Fibroblast of skin of left quadriceps (primary cell): ENCODE results near the gene DOCK1.

Source experiments
- DNase-seq, 2 experiments: peaks; one replicate each; pipeline ENCODE4 v3.0.0-alpha.2; 2013; ENCODE audit warnings: low read depth in 2 of 2

Gene DOCK1

DNA sequence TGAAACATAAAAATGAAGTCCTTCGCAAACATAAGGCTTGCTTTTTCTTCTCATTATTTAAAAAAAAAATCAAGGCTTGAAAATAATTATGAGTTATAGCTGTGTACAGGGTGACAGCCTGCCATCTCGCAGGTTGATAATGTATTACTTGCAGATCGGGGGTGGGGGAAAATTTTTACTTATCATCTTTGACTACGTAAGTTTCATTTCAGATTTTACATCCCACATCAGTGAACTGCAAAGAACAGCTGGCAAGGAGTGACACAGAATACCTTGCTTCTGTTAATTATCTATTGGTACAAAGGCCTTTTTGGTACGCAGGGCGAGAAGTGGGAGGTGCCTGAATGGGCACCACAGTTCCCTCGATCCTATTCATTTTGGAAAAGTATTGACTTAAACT, 232.2 kb downstream of the DOCK1 start:
- DNase-seq, result no peak

GRCh38 chr10:127142136-127142535, 236.9 kb downstream of the DOCK1 start:
- no peak for DNase-seq

DNA sequence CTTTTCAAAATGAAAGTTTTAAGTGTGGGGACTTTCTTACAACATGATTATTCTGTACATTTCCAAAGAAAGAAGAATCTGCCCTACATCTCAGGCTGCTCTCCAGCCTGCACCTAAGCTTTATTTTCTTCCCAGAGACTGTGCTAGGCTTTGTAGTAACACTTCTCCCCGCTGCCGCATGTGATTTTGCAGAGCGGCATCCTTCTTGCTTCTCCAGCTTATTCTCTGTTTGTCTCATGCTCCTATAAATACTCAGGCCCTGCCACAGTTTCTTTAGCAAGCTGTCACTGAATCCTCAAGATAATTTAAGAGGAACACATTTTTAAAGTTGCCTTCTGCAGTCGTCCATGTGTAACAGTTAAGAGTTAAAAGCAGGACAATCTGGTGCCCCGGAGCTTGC, 237.6 kb downstream of the DOCK1 start:
- DNase-seq, result no peak

DNA sequence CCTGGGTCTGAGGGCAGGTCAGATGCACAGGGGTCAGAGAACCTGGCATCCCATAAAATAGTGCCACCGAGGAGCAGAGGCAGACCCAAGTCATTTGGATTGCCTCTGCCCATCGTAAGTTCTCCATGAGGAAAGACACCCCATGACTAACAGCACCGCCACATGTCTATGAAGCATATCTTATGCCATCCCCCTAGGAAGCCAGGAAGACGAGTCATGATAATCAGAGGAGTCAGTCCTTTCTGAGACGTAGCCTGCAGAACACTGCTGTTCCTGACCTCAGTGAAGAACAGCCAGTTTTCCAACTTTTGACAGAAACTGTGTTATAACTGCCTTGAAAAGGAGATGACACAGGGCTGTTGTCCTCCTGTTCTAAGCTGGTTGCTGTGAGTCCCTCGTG, 239.9 kb downstream of the DOCK1 start:
- peak; percentile 54 to 61 for DNase-seq

DNA sequence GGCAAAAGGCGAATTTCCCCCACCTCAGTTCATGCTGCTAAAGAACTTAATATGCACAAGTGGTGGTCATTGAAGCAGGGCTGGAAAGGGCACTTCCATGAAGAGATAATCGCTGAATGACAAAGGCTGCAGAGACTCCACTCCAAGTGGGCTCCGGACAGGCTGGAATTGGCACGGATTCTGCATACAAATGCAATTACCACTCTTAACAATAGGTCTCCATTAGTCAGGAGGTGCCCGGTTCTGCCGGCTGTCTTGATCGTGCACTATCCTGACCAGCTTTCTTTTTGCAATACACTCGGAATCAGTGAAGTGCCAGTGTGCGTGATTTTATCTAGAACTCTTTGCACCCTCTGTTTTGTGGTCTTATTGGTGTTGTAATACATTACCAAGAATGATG, 241.4 kb downstream of the DOCK1 start:
- DNase-seq, result no peak

GRCh38 chr10:127148066-127148932, 243.1 kb downstream of the DOCK1 start:
- DNase-seq, result peak; percentile 83 to 85

- DNase-seq, result peak; percentile 78 to 79
Observed at GRCh38 chr10:127148933-127149220, 243.6 kb downstream of the DOCK1 start.

DNA sequence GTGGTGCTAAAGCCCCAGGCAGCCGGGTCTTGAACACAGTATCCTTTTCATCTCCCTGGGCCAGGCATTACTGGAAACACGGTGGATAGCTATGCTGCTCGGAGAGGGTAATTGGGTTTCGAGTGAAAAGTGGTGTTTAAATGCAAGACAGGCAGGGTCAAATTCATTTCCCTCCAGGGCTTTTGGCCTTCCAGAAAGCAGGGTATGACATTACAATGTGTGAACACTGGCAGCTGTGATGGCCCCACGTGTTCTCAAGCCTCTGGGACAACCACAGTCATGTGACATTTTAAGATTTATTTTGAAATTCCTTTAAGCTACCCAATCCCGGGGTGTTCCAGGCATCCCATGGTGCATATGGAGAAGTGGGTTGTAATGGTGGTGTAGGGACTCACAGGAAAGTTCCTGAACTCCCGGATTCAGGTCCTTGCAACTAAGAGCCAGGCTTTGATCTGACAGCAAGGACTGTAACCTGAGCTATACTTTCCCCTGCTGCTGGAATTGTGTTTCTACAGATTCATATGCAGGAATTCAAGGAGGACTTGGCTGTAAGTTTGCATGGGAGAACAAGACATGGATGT, 244.4 kb downstream of the DOCK1 start:
- no peak for DNase-seq

DNA sequence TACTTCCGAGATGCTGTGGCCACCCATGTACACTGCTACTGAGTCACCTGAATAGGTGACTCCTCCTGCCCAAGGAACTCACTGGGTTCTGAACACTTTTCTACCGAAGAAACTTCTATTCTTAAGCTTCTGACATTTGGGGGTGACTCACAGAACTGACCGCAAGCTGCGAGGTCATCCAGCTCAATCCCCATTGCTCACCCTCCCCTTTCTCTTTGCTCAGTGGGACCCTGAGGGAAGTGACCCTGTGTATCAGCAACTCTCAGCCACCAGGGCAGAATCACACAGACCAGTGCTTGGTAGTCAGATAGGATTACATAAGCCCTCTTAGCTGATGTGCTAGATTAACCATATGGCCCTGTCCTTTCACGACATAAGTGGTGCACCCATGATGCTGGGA, 244.9 kb downstream of the DOCK1 start:
- DNase-seq, result no peak

GRCh38 chr10:127151541-127151940, 246.3 kb downstream of the DOCK1 start:
- DNase-seq, result no peak

GRCh38 chr10:127151981-127152699, 246.9 kb downstream of the DOCK1 start:
- no peak for DNase-seq

DNA sequence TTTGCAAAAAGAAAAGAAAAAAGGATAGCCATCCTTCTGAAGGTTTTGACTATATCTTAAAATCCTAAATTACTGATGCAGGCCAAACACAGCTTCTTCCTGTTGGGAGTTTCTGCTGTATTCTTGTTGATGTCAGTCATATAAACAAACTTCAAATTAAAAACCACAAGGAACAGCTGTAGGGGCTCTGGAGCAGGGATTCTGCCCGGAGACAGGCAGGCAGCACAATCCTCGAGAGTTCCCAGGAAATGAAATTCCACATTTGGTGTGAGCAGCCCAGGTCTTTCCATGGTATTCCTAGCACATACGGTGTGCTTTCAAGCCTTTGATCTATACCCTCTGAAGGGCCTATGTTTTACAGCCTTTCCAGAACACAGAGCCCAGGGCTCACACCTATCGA, 248.0 kb downstream of the DOCK1 start:
- DNase-seq, result peak in 1 of 2 experiments; percentile 17

DNA sequence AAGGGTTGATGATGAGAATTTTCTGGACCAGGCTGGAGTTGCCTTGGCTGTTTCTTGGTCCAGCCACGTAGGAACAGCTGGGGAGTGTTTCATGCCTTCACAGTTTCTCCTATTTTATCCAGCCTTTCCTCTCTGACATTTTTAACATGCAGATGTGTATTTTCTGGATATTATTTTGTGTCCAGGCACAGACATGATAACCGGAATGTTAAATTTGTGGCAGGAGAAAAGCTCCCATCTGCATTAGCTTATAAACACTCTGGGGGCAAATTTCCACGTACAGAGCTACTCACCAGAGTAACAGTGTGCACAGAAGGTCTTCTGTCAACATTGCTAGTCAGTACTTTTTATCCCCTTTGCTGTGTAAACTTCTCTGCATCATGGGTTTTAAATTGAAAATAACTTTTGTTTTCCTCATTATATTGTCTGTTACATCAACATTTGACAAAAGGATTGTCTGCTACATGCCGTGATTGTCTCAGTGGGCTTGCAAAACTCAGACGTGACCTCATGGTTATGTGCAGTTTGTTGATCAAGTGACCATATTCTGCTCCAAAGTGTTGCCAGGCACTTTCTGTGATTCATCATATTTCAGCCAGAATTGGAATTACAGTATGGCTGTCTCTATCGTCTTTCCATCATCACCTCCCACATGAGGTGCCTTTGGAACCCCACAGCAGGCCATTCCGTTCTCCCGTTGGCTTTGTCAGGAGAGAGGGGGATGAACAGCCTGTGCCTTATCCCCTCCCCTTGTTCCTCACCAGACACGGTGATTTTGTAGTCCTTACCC, 249.8 kb downstream of the DOCK1 start:
- no peak for DNase-seq

DNA sequence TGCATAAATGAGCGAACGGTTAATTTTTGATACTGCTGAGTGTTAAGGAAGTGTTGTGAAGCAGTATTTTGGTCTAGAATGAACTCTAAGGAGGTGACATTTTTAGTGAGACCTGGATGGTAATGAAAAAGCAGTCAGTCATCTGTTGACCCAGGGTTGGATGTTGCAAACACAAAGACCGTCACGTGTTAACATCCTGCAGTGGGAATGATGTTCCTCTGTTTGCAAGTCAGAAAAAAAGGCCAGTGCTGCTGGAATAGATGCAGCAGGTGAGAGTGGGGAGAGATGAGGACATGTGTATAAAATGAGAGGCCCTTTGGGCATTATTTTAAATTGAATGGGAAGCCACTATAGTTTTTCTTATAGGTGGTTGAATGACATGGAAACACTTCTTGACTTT, 251.9 kb downstream of the DOCK1 start:
- no peak for DNase-seq

- DNase-seq, result peak; percentile 42
Observed at GRCh38 chr10:127157506-127158200, 252.4 kb downstream of the DOCK1 start.

DNA sequence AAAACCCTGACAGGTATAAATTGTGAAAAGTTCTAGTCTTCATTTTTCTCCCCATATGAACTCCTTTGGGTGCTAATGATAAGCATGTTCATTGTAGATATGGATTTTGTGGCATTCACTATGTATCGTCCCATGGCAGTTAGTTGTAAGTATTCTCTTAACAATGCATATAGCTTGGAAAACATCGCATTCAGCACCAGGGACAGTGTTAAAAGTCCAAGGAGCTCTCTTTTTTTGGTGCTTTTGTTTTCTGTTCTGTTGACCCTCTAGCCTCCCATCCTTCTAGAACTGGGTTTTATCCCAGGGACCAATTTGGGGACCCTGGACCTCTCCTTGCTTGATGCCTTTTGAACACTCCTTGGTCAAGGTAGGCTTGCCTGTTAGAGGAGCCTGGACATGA, 253.4 kb downstream of the DOCK1 start:
- no peak for DNase-seq

DNA sequence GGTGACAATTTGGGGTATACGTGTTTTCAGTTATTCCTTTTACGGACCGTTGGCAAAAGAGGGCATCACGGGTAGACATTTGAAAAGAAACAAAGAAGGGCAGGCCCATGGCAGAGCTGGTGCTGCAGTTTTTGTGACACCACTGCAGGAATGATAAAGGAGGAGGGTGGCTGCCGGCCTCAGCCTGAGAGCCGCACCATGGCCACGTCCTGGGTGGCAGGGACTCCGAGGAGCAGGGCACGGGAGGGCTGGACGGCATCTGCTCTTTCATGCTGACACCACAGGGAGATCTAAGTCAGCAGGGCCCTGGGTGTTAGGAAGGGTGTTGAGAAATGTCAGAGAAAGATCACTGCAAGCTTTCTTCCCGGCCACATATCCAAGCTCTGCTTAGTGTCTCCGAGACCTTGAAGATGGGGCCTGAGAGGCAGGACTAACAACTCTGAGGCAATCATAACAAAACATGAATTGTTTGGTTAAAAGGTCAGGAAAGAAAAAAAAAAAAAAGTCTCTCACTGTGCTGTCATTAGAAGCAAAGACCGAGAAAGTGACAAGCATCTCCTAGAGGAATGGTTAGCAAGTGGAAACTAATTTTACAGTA, 254.5 kb downstream of the DOCK1 start:
- no peak for DNase-seq

DNA sequence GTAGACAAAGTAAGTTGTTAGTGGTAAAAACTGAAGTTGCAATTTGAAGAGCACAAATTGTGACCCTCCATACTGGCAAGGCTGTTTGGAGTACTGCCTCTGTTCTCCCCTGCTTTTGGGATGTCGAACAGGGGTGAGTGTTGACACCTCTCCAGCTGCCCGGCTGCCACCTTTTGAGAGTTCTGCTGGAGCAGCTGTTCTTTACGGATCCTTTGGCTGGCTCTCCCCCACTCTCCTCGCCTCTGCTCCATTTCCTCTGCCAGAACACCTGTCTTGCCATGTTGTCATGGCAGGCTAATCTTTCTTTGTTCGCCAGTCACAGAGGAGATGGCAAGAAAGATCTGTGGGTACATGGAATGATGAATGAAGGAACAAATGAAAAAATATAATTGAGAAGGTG, 256.3 kb downstream of the DOCK1 start:
- no peak for DNase-seq

- no peak for DNase-seq
Observed at GRCh38 chr10:127162841-127163240, 257.6 kb downstream of the DOCK1 start.

DNA sequence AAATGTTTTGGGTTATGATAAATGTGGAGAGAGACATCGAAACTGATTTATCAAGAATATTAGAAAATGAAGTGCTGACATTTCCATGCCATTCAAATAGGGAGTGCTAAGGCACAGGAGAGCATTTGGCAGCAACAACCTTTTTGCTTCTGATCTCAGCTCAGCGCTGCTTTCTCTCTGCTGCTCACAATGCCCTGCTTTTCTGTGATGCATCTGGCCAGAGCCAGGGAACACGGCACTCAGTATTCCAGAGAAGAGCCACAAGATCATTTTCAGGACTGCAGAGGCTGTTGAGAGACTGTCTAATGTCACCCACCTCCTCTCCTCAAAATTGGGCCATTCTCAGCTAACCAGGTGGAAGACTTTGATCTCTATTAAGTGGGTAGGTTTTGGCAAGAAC, 263.0 kb downstream of the DOCK1 start:
- DNase-seq, result no peak

DNA sequence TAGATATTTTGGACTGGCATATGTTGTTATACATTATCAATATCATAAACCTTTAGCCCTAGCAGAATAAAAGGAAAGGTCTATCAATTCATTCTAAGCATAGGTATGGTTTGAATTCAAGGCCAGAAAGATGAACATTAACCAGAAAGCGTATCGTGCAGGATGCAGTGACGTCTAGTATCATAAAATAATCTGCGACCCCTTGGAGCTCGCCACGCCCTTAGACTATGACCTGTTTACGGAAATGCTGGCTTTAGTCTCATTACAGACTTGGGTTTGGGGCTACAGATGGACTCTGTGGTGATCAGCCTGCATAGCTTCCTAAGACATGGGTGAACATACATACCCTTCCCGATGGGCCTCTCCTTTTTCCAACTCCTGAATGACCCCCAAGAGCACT, 269.6 kb downstream of the DOCK1 start:
- DNase-seq, result no peak
